DOHH2 (cell line): ENCODE data around the gene MGRN1.

ENCODE experiments used
- H3F3A ChIP-seq: fragments of 200-600 bp; sonication (generic), shearing (Covaris generic); 2 replicates; pipeline ENCODE4 v1.6.0; 2016; ENCODE audit warnings: antibody characterized with exemption, mild to moderate bottlenecking; ENCODE audit not compliant: control insufficient read depth, insufficient read depth
- H3K27ac ChIP-seq: fragments of 200-600 bp; sonication (generic); 2 replicates; pipeline ENCODE4 v1.5.1; 2014; ENCODE audit warnings: low read depth, mild to moderate bottlenecking, low read length, moderate library complexity
- H3K27me3 ChIP-seq: fragments of 200-600 bp; sonication (generic); 2 replicates; pipeline ENCODE4 v1.6.1; 2014; ENCODE audit warnings: mild to moderate bottlenecking, low read length, mixed read lengths; ENCODE audit not compliant: control insufficient read depth
- H3K36me3 ChIP-seq: fragments of 200-600 bp; sonication (generic); 2 replicates; pipeline ENCODE4 v1.6.1; 2014; ENCODE audit warnings: mild to moderate bottlenecking, low read length, moderate library complexity, mixed read lengths; ENCODE audit not compliant: control insufficient read depth
- H3K4me1 ChIP-seq: fragments of 200-600 bp; sonication (generic); 2 replicates; pipeline ENCODE4 v1.6.1; 2014; ENCODE audit warnings: mild to moderate bottlenecking, low read length, mixed read lengths; ENCODE audit not compliant: control insufficient read depth
- H3K4me2 ChIP-seq: fragments of 200-600 bp; sonication (generic); 2 replicates; pipeline ENCODE4 v1.6.0; 2014; ENCODE audit warnings: mild to moderate bottlenecking, low read length, moderate library complexity
- H3K4me3 ChIP-seq: fragments of 200-600 bp; sonication (generic); 2 replicates; pipeline ENCODE4 v1.5.1; 2014; ENCODE audit warnings: mild to moderate bottlenecking, low read length, mixed read lengths
- H3K79me2 ChIP-seq: fragments of 200-600 bp; sonication (generic); 2 replicates; pipeline ENCODE4 v1.6.1; 2014; ENCODE audit warnings: mild to moderate bottlenecking, low read length, mixed read lengths; ENCODE audit not compliant: control insufficient read depth
- H3K9me2 ChIP-seq: fragments of 200-600 bp; sonication (generic); replicated peaks from 2 replicates; pipeline ENCODE4 v1.6.1; 2014; ENCODE audit warnings: mild to moderate bottlenecking, low read length, mixed read lengths; ENCODE audit not compliant: control insufficient read depth
- H3K9me3 ChIP-seq: fragments of 200-600 bp; sonication (generic); 2 replicates; pipeline ENCODE4 v1.6.1; 2014; ENCODE audit warnings: antibody characterized with exemption, low read length, mixed read lengths; ENCODE audit not compliant: control insufficient read depth, insufficient read depth
- H4K20me1 ChIP-seq: fragments of 200-600 bp; sonication (generic); 2 replicates; pipeline ENCODE4 v1.6.0; 2014; ENCODE audit warnings: low read depth, mild to moderate bottlenecking, antibody characterized with exemption, low read length, moderate library complexity; ENCODE audit not compliant: control insufficient read depth, insufficient read depth
- EZH2phosphoT487 ChIP-seq: fragments of 200-600 bp; sonication (generic); IDR thresholded peaks from 2 replicates; pipeline ENCODE4 v1.6.1; 2017; ENCODE audit warnings: borderline replicate concordance, mild to moderate bottlenecking, antibody characterized with exemption, low read length, moderate library complexity, mixed read lengths
- TF ChIP-seq, protein P1 (sequence below): fragments of 200-600 bp; sonication (generic); IDR thresholded peaks from one replicate; pipeline ENCODE4 v1.5.1; 2014; ENCODE audit warnings: antibody characterized with exemption, mild to moderate bottlenecking, low read depth, low read length; ENCODE audit not compliant: poor library complexity, severe bottlenecking

Gene MGRN1

DNA sequence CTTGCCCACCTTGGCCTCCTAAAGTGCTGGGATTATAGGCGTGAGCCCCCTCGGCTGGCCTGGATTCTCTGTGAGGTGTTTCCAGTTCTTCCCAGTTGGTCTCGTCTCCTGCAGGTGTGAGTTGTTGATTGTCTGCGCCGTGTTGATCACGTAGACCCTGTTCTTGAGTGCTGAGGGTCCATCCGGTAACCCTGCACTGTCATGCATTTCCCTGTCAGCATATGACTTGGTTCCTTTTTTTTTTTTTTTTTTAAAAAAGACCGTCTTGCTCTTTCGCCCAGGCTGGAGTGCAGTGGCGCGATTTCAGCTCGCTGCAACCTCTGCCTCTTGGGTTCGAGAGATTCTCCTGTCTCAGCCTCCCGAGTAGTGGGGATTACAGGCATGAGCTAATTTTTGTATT, 17.3 kb downstream of the MGRN1 start:
- Histone ChIP-seq H3K36me3 (no peaks in the 10 kb centered on the region), H3K9me3 (no peaks in the 10 kb centered on the region), H3K27ac (no peak overlapping the region), H4K20me1 (no peaks in the 10 kb centered on the region), H3K4me2 (no peak overlapping the region), H3F3A (no peaks in the 10 kb centered on the region), H3K4me1 (no peaks in the 10 kb centered on the region), H3K27me3 (no peaks in the 10 kb centered on the region), H3K4me3 (no peak overlapping the region), H3K9me2 (no peaks in the 10 kb centered on the region), H3K79me2 (peaks cover 57% of the 10 kb centered on the region)
- TF ChIP-seq EZH2phosphoT487: no peak
- TF ChIP-seq, protein P1, sequence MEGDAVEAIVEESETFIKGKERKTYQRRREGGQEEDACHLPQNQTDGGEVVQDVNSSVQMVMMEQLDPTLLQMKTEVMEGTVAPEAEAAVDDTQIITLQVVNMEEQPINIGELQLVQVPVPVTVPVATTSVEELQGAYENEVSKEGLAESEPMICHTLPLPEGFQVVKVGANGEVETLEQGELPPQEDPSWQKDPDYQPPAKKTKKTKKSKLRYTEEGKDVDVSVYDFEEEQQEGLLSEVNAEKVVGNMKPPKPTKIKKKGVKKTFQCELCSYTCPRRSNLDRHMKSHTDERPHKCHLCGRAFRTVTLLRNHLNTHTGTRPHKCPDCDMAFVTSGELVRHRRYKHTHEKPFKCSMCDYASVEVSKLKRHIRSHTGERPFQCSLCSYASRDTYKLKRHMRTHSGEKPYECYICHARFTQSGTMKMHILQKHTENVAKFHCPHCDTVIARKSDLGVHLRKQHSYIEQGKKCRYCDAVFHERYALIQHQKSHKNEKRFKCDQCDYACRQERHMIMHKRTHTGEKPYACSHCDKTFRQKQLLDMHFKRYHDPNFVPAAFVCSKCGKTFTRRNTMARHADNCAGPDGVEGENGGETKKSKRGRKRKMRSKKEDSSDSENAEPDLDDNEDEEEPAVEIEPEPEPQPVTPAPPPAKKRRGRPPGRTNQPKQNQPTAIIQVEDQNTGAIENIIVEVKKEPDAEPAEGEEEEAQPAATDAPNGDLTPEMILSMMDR: no peak

DNA sequence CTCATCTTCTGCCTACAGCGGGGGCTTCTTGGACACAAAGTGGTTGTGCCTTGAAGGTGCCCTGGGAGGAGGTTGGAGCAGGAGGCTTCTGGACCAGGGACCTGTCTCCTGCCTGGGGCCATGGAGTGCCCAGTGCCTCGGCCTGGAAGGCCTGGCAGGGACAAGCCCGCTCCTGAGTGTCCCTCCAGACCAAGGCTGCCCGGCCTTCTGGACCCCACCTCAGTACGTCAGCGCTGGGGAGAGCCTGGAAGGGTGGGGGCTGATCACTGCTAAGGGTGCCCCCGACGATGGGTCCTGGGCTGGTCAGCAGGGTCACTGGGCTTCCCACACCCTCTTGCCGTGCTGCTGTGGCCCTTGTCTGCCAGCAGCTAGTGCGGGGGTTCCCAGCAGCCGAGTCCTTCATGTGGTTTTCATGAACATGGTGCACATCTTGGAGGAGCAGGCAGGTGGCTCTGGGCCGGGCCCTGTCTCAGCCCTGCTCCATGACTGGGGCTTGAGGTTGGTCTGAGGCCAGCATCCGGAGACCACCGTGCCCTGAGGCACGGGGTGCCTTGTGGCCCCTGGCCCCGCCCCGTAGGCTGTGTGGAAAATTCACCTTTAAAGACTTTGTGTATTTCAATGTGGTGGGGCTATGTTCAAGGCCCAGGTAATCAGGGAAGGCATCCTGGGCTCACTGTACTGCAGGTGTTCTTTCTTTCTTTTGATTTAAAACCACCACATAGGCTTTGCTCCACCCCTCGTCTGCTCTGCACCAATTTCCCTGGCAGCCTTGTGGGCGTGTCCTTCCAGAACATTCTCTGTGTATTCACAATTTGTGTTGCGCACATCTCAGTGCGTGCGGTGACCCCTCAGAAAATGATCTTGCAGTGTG, 22.4 kb downstream of the MGRN1 start:
- H3K79me2 ChIP-seq: peaks cover 33% of the 10 kb centered on the region
- H3K4me2 ChIP-seq: no peak overlapping the region
- H3K9me3 ChIP-seq: no peaks in the 10 kb centered on the region
- peaks cover 16% of the 10 kb centered on the region for H3K36me3 ChIP-seq
- no peaks in the 10 kb centered on the region for H3K9me2 ChIP-seq
- H4K20me1 ChIP-seq: no peaks in the 10 kb centered on the region
- TF ChIP-seq, protein P1: no peak
- TF ChIP-seq EZH2phosphoT487: no peak
- H3K4me3 ChIP-seq: no peak overlapping the region
- H3K27ac ChIP-seq: no peak overlapping the region
- no peaks in the 10 kb centered on the region for H3K27me3 ChIP-seq
- H3F3A ChIP-seq: no peaks in the 10 kb centered on the region
- no peaks in the 10 kb centered on the region for H3K4me1 ChIP-seq

DNA sequence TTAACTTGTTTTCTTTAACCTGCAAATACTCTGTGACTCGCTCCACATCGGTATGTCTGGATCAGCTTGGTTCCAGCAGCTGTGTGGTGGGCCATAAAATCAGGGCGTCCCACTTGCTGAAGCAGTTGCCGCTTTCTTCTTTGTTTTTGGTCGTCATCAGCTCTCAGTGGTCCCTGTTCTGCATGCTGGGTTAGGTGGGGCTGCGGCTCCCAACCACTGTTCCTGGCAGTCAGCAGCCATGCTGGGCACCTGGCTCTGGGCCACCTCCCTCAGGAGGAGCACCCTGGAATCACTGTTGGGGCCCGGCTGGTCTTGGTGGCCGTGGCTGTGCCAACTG, 23.0 kb downstream of the MGRN1 start:
- Histone ChIP-seq H3K9me2 (no peaks in the 10 kb centered on the region), H3K27me3 (no peaks in the 10 kb centered on the region), H3K4me1 (no peaks in the 10 kb centered on the region), H4K20me1 (no peaks in the 10 kb centered on the region), H3K79me2 (peaks cover 31% of the 10 kb centered on the region), H3K36me3 (peaks cover 16% of the 10 kb centered on the region), H3K4me2 (no peak overlapping the region), H3K27ac (no peak overlapping the region), H3K9me3 (no peaks in the 10 kb centered on the region), H3K4me3 (no peak overlapping the region), H3F3A (no peaks in the 10 kb centered on the region)
- TF ChIP-seq, protein P1: no peak
- TF ChIP-seq EZH2phosphoT487: no peak
